DMS53 (cell line): ENCODE measurements around the gene ACTL8.
"Not testable (repeated sequence)": the region's sequence is repeated elsewhere in the genome, so short reads cannot be mapped to it uniquely, and the experiment has no call there.

ENCODE experiments used
- DNase-seq: peaks from one replicate; lab custom pipeline; 2025; lab: John Stamatoyannopoulos, UW

ACTL8 gene

GRCh38 chr1:17735348-17735747 is 19.8 kb upstream of the ACTL8 start:
- no peak for DNase-seq

DNA sequence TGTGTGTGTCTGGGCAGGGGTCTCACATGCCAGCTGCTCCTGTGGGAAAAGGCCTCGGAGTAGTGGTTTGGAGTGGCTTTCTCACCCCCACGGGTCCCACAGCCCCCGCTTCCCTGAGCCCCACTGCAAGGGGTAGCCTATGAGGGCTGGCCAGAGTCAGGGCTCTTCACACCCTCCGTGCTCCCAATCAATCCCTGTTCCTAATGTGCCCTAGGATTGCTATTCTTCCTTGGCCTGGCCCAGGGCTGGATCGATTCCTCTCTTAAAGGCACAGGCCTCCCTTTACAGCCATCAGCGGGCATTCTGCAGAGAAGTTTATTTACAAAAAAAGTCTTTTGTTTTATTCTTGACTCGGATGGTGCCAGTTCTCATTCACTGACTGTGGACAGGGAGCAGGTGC is 19.3 kb upstream of the ACTL8 start:
- DNase-seq = no peak

- no peak for DNase-seq
Observed at GRCh38 chr1:17736625-17737024, 18.5 kb upstream of the ACTL8 start.

DNA sequence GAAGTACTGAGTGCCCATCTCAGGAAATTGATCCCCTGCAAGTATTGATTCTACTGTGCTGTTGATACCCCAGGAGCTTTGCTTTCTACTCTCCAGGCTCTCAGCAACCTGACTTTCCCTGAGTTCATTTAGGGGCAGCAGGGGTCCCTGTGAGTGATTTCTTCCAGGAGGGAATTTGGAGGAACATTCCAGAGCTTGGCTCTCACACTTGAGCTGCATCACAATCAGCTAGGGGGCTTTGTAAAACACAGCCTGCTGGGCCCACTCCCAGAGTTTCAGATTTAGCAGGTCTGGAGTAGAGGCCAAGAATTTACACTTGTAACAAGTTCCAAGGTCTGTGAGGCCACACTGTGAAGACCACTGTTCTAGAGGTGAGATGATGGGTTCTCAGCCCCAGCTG is 16.1 kb upstream of the ACTL8 start:
- no peak for DNase-seq

- no peak for DNase-seq
Observed at GRCh38 chr1:17741052-17741451, 14.1 kb upstream of the ACTL8 start.

DNA sequence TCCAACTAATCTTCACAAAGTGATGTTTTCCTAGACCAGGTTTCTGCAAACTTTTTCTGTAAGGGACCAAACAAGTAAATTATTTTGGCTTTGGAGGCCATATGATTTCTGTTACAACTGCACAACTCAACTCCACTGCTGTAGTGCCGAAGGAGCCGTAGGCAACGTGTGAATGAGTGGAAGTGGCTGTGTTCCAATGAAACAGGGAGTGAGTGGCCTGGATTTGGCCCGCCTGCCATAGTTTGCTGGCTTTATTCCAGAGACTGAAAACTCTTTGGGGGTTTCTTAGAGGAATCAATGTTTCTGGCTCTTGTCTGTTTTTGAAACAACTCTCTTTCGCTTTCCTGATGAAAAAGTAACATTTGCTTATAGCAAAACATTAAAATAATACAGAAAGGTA is 12.6 kb upstream of the ACTL8 start:
- no peak for DNase-seq

- no peak for DNase-seq
Observed at GRCh38 chr1:17743008-17743647, 12.0 kb upstream of the ACTL8 start.

DNA sequence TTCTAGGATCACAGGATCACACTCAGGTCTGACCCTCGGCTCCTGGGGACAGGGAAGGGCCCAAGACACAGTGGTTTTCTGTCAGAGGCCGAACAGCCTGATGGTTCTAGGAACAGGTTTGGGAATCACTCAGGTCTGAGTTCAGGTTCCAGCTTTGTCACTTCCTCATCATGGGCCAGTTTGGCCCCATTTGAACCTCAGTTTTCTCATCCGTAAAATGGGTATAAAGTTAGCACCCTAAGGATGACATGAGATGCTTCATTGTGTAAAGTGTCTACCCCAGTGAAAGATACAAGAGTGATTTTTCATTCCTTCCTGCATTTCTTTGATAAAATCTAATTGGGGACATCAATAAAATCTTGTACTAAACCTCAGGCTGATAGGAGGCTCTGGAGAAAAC is 11.2 kb upstream of the ACTL8 start:
- no peak for DNase-seq

DNA sequence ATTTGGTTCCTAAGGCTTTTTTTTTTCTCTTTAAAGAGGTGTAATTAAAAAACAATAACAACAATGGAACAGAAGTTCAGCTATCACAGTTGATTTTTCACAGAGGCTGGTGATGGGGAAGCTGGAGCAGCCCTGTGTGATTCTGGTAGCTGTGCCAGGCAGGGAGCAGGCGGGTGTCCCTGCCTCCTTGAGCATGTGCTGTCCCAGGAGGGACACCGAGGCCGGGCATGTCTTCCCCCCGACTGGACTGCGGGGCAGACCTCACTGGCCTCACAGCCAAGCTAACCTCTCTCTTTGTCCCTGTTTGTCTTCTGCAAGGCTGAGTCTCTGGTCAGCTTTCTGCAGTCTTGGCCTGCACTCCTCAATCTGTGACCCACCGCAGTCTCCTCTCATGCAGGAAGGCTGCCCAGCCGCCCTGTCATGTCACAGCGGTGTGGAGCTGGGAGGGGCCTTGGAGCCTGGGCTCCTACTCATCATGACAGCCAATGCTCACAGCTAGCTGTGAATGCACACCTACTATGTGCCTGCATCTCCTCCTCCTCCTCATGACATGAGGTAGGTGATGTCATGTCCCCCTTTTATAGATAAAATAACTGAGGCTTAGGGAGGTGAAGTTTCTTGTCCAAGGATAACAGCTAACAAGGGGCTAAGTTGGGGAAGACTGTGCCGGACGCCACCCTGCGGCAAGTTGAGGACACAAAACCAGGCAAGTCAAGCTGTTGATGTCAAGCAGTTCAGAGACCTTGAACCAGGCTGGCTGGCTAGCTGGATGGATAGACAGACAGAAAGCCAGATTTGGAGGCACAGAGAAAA is 10.3 kb upstream of the ACTL8 start:
- peak; percentile 13 for DNase-seq

GRCh38 chr1:17745479-17745955 is 9.6 kb upstream of the ACTL8 start:
- DNase-seq = no peak

DNA sequence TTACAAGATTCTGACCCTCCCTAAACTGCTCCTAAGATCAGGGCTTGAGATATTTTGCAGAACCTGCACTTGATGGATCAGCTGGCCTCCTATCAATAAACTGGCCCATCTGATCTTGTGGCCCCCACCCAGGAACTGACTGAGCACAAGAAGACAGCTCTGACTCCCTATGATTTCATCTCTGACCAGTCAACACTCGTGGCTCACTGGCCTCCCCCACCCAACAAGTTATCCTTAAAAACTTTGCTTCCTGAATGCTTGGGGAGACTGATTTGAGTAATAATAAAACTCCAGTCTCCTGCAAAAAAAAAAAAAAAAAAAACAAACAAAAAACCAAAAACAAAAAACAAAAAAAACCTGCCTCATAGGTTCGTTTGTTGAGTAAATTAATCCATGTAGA is 8.9 kb upstream of the ACTL8 start:
- not testable (repeated sequence) for DNase-seq

GRCh38 chr1:17746920-17747319 is 8.2 kb upstream of the ACTL8 start:
- DNase-seq = no peak

GRCh38 chr1:17750333-17750732 is 4.8 kb upstream of the ACTL8 start:
- DNase-seq = no peak

DNA sequence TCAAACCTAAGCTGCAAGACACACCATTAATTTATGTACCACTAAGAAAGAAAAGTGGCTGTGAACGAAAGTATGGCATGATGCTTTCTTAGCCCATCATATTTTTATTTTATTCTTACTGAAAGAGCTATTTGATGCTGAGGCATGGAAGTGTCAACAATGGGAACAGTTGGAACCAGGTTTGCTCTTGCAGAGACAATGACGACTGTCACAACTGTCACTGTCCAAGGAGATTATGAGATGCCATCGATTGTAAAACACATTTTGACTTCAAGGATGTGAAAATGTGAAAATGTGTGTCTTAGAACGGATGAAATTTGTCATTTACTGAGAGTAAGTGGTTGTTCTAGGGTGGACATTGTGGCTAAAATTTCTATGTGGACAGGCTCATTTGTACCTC is 2.8 kb upstream of the ACTL8 start:
- no peak for DNase-seq

DNA sequence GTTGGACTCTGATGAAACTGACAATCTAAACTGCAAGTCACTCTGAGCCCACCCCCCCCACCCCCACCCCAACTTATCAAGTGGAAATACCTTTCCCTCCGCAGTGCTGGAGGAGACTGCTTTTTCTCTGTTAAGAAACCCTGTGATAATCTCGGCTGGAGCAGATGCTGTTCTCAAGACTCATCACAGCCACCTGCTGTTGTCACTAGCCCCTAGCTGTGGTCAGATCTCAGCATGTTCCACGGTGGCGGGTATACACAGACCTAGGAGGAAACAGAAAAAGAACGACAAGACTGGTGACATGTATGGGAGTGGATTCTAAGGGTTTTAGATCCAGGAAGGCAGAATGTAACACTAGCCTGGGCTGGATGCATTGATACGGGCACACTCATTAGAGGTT is 2.3 kb downstream of the ACTL8 start:
- DNase-seq = no peak

GRCh38 chr1:17759114-17759513 is 4.0 kb downstream of the ACTL8 start:
- peak; percentile 73 for DNase-seq

- no peak for DNase-seq
Observed at GRCh38 chr1:17762313-17762712, 7.2 kb downstream of the ACTL8 start.

DNA sequence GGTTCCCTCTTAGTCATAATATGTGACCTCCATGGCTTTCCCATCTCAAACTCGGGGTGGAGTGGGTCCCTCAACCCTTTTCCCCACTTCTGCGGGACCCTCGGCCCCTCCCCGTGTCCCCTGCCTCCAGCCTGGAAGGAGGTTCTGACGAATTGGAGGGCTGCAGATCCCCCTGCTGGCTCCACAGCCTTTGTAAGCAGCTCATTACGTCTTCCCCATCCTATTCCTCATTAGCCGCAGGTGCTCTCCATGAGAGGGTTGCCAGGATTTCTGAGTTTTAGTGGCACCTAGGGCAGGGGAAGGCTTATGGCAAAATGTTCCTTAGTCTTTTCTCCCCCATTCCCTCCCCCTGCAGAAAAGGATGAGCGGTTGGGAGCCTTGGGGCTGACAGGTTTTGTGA is 8.3 kb downstream of the ACTL8 start:
- no peak for DNase-seq

DNA sequence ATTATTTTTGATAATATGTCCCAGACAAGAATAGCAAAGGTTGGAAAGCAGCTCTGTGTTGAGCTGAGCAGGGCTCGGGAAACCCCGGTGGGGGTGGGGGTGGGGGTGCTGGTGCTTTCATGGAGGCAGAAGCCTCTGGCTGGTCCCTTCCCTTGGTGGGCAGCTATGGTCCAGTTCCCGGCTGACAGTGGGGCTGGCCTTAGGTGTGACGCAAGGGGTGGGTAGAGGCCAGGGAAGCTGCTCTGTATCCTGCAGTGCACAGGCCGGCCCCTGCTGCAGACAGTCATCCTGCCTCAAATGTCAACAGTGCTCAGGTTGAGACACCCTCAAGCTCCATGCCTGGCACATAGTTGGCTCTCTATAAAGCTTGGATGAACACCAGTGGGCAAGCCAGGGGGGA is 8.9 kb downstream of the ACTL8 start:
- DNase-seq = no peak

GRCh38 chr1:17764591-17764990 is 9.5 kb downstream of the ACTL8 start:
- no peak for DNase-seq

- no peak for DNase-seq
Observed at GRCh38 chr1:17765444-17766411, 10.6 kb downstream of the ACTL8 start.

DNA sequence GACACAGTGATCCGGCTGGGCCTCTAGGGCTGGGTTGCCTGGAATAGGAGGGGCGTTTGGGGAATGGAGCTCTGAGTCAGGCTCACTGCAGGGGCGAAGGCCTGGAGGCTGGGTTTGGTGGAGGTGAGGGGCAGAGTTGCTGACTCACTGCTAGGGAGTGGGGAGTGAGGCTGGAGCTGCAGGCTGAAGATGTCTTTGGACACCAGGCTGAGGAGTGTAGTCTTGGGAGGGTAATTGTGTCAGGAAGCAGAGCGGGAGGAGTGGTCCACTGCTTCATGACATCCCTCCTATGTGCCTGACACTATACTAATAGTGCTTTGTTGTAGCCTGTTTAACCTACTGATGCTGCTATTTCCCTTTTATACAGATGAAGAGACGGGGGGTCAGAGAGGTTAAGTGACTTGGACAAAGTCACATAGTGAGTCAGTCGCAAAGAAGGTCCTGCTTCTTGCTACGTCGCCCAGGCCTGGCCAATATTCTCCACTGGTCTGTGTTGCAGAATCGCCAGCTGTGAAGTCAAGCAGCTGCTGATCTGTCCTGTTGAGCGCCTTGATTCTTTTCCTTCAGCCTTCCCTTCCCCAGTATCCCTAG is 13.6 kb downstream of the ACTL8 start:
- DNase-seq = no peak
